Caco-2 (cell line): ENCODE data around the gene TBRG4. TPM values are rescaled to one million over a fixed set of nuclear protein-coding genes. Genes with fewer than 3 reads are reported as not detected.

Source experiments
- BruUV-seq: library from RNA; stranded (reverse); fragments of 400-500 nt; replicated peaks from 2 replicates; lab custom pipeline; 2021; lab: Mats Ljungman, UMichigan
- CTCF ChIA-PET: fragments of 300-600 bp; sonication (Branson Sonifier 250); formaldehyde crosslinking; loops from one replicate; lab custom pipeline; 2022; ENCODE audit warnings: antibody characterized with exemption; lab: Charles Lee
- POLR2A ChIA-PET: fragments of 300-600 bp; sonication (Branson Sonifier 250); formaldehyde crosslinking; loops from one replicate; lab custom pipeline; 2022; ENCODE audit warnings: antibody characterized with exemption; lab: Charles Lee
- DNase-seq, 2 experiments: peaks; one replicate each; pipeline versions ENCODE4 v3.0.0 to v3.0.0-alpha.2; 2020 to 2022
- H3K27me3 ChIP-seq: replicated peaks from 2 replicates; pipeline ENCODE4 v1.6.0; 2011; ENCODE audit warnings: low read length; ENCODE audit not compliant: control insufficient read depth, insufficient read depth
- H3K36me3 ChIP-seq: 2 replicates; pipeline ENCODE4 v1.5.1; 2011; ENCODE audit warnings: low read length; ENCODE audit not compliant: control insufficient read depth, insufficient read depth
- H3K4me1 ChIP-seq: fragments of 250-450 bp; sonication (Bioruptor Pico); 2 replicates; pipeline ENCODE4 v1.5.1; 2020; ENCODE audit warnings: mild to moderate bottlenecking
- H3K4me3 ChIP-seq: 2 replicates; pipeline ENCODE4 v1.5.1; 2011; ENCODE audit warnings: low read depth, mild to moderate bottlenecking, control low read depth, low read length
- H3K9me3 ChIP-seq: fragments of 250-450 bp; sonication (Bioruptor Pico); 2 replicates; pipeline ENCODE4 v1.5.1; 2020; ENCODE audit warnings: mild to moderate bottlenecking, moderate library complexity
- H3K27ac Mint-ChIP-seq: one replicate; pipeline ENCODE4 v1.8.0; 2022; ENCODE audit warnings: mixed read lengths; ENCODE audit not compliant: unreplicated experiment
- H3K27me3 Mint-ChIP-seq: one replicate; pipeline ENCODE4 v1.8.0; 2022; ENCODE audit warnings: mixed read lengths; ENCODE audit not compliant: insufficient read depth, unreplicated experiment
- H3K36me3 Mint-ChIP-seq: one replicate; pipeline ENCODE4 v1.8.0; 2022; ENCODE audit warnings: mild to moderate bottlenecking, mixed read lengths; ENCODE audit not compliant: insufficient read depth, unreplicated experiment
- H3K4me1 Mint-ChIP-seq: one replicate; pipeline ENCODE4 v1.8.0; 2022; ENCODE audit warnings: low read depth, mixed read lengths; ENCODE audit not compliant: unreplicated experiment
- H3K4me3 Mint-ChIP-seq: one replicate; pipeline ENCODE4 v1.8.0; 2022; ENCODE audit warnings: mild to moderate bottlenecking, moderate library complexity, mixed read lengths; ENCODE audit not compliant: unreplicated experiment
- H3K9me3 Mint-ChIP-seq: one replicate; pipeline ENCODE4 v1.8.0; 2022; ENCODE audit warnings: mixed read lengths; ENCODE audit not compliant: unreplicated experiment
- intact Hi-C: fragments of 100-400 bp; cut with micrococcal nuclease; formaldehyde crosslinking; loops from one replicate; pipeline ENCODE4 v1.10.0; 2022; ENCODE audit not compliant: unreplicated experiment
- total RNA-seq: library from RNA; stranded (reverse); gene quantifications from 2 replicates; pipeline ENCODE4 v1.2.3, GENCODE V29; 2022
- TF ChIP-seq, protein P1 (sequence below), 2 experiments: fragments of 200-600 bp in 1 of 2; IDR thresholded peaks; 1 replicate in 1 of 2; 2 replicates in 1 of 2; pipeline versions ENCODE4 v1.5.1 to v1.8.0; 2011 to 2022; ENCODE audit warnings: antibody characterized with exemption in 1 of 2, control low read depth in 1 of 2, inconsistent platforms in 1 of 2, low read depth in 1 of 2, low read length in 1 of 2, mild to moderate bottlenecking in 1 of 2, moderate library complexity in 1 of 2; ENCODE audit not compliant: insufficient read depth in 1 of 2, severe bottlenecking in 1 of 2, unreplicated experiment in 1 of 2

Gene TBRG4
- total RNA-seq, 1 experiment from 2014 or later: 116 TPM

GRCh38 chr7:45150199-45150598 lies 38.7 kb upstream of the TBRG4 start:
- CTCF ChIA-PET: no interaction called here
- H3K27ac Mint-ChIP-seq: no peak overlapping the region
- no peaks in the 10 kb centered on the region for H3K4me1 ChIP-seq
- H3K9me3 Mint-ChIP-seq: no peaks in the 10 kb centered on the region
- no peaks in the 10 kb centered on the region for H3K9me3 ChIP-seq
- BruUV-seq: no TSS peak
- H3K36me3 ChIP-seq: no peaks in the 10 kb centered on the region
- intact Hi-C loops: loop anchor here (5.0 to 10.0 kb wide), 2 partner anchors 515 to 1202 kb away; no protein-coding TSS in a partner anchor
- H3K27me3 Mint-ChIP-seq: peaks cover 11% of the 10 kb centered on the region
- H3K4me1 Mint-ChIP-seq: no peaks in the 10 kb centered on the region
- no peaks in the 10 kb centered on the region for H3K36me3 Mint-ChIP-seq
- no peaks in the 10 kb centered on the region for H3K27me3 ChIP-seq
- H3K4me3 Mint-ChIP-seq: no peak overlapping the region
- H3K4me3 ChIP-seq: no peak overlapping the region
- DNase-seq: peak in 1 of 2 experiments; percentile 19
- POLR2A ChIA-PET: no interaction called here
- TF ChIP-seq, protein P1, sequence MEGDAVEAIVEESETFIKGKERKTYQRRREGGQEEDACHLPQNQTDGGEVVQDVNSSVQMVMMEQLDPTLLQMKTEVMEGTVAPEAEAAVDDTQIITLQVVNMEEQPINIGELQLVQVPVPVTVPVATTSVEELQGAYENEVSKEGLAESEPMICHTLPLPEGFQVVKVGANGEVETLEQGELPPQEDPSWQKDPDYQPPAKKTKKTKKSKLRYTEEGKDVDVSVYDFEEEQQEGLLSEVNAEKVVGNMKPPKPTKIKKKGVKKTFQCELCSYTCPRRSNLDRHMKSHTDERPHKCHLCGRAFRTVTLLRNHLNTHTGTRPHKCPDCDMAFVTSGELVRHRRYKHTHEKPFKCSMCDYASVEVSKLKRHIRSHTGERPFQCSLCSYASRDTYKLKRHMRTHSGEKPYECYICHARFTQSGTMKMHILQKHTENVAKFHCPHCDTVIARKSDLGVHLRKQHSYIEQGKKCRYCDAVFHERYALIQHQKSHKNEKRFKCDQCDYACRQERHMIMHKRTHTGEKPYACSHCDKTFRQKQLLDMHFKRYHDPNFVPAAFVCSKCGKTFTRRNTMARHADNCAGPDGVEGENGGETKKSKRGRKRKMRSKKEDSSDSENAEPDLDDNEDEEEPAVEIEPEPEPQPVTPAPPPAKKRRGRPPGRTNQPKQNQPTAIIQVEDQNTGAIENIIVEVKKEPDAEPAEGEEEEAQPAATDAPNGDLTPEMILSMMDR (IDR thresholded peaks at IDR 0.05; ENCODE audit: insufficient read depth in 1 of 2, low read depth in 1 of 2, low read length in 1 of 2, severe bottlenecking in 1 of 2, unreplicated experiment in 1 of 2): no peak

- Mint-ChIP-seq H3K27me3 (peaks cover 11% of the 10 kb centered on the region), H3K4me3 (no peak overlapping the region), H3K27ac (no peak overlapping the region), H3K4me1 (no peaks in the 10 kb centered on the region), H3K9me3 (no peaks in the 10 kb centered on the region), H3K36me3 (no peaks in the 10 kb centered on the region)
- DNase-seq: peak in 1 of 2 experiments; percentile 19
- no TSS peak for BruUV-seq
- TF ChIP-seq, protein P1 (IDR thresholded peaks at IDR 0.05; ENCODE audit: insufficient read depth in 1 of 2, low read depth in 1 of 2, low read length in 1 of 2, severe bottlenecking in 1 of 2, unreplicated experiment in 1 of 2): no peak
- Histone ChIP-seq H3K36me3 (no peaks in the 10 kb centered on the region), H3K4me1 (no peaks in the 10 kb centered on the region), H3K9me3 (no peaks in the 10 kb centered on the region), H3K27me3 (no peaks in the 10 kb centered on the region), H3K4me3 (no peak overlapping the region)
- POLR2A ChIA-PET: no interaction called here
- CTCF ChIA-PET: no interaction called here
- intact Hi-C loops: loop anchor here (5.0 to 10.0 kb wide), 2 partner anchors 515 to 1203 kb away; no protein-coding TSS in a partner anchor
Measured at GRCh38 chr7:45149606-45150005, 38.1 kb upstream of the TBRG4 start.

- Mint-ChIP-seq H3K36me3 (no peaks in the 10 kb centered on the region), H3K9me3 (no peaks in the 10 kb centered on the region), H3K4me3 (no peak overlapping the region), H3K27ac (no peak overlapping the region), H3K27me3 (peaks cover 11% of the 10 kb centered on the region), H3K4me1 (no peaks in the 10 kb centered on the region)
- no peak for DNase-seq
- BruUV-seq: no TSS peak
- H3K36me3 ChIP-seq: no peaks in the 10 kb centered on the region
- no peaks in the 10 kb centered on the region for H3K9me3 ChIP-seq
- CTCF ChIA-PET: interaction anchor here (0.8 kb wide), 1 partner anchor 110 kb away, joined by 3 read pairs; no protein-coding TSS in a partner anchor
- TF ChIP-seq, protein P1 (IDR thresholded peaks at IDR 0.05; ENCODE audit: insufficient read depth in 1 of 2, low read depth in 1 of 2, low read length in 1 of 2, severe bottlenecking in 1 of 2, unreplicated experiment in 1 of 2): no peak
- POLR2A ChIA-PET: no interaction called here
- H3K27me3 ChIP-seq: no peaks in the 10 kb centered on the region
- no peak overlapping the region for H3K4me3 ChIP-seq
- intact Hi-C loops: no loop called here
- H3K4me1 ChIP-seq: no peaks in the 10 kb centered on the region
Measured at GRCh38 chr7:45148653-45148973, 37.1 kb upstream of the TBRG4 start.
